ENCODE measurements around the gene CCDC40.

CCDC40 gene

GRCh38 chr17:79997011-79997660 lies 39.3 kb upstream of the CCDC40 start:
- H3K27me3 ChIP-seq (ENCODE audit: insufficient read depth, low read depth, severe bottlenecking) = no peaks in the 10 kb centered on the region
- H3K27ac ChIP-seq = no peak overlapping the region
- DNase-seq = no peak
- TF ChIP-seq CTCF (IDR thresholded peaks at IDR 0.05; ENCODE audit: low read depth, low read length) = no peak
- H3K9me3 ChIP-seq (ENCODE audit: severe bottlenecking) = peaks cover 5% of the 10 kb centered on the region
- H3K36me3 ChIP-seq = peaks cover 38% of the 10 kb centered on the region
- no peak overlapping the region for H3K4me3 ChIP-seq (ENCODE audit: low read depth, low read length)

GRCh38 chr17:80000136-80000535 lies 36.3 kb upstream of the CCDC40 start:
- Histone ChIP-seq H3K27ac (no peak overlapping the region), H3K36me3 (peaks cover 50% of the 10 kb centered on the region), H3K27me3 (ENCODE audit: insufficient read depth, low read depth, severe bottlenecking) (no peaks in the 10 kb centered on the region), H3K4me3 (ENCODE audit: low read depth, low read length) (no peak overlapping the region), H3K9me3 (ENCODE audit: severe bottlenecking) (peaks cover 5% of the 10 kb centered on the region)
- DNase-seq = no peak
- TF ChIP-seq CTCF (IDR thresholded peaks at IDR 0.05; ENCODE audit: low read depth, low read length) = no peak

- Histone ChIP-seq H3K36me3 (peaks cover 60% of the 10 kb centered on the region), H3K27me3 (ENCODE audit: insufficient read depth, low read depth, severe bottlenecking) (no peaks in the 10 kb centered on the region), H3K9me3 (ENCODE audit: severe bottlenecking) (peaks cover 5% of the 10 kb centered on the region), H3K27ac (no peak overlapping the region), H3K4me3 (ENCODE audit: low read depth, low read length) (no peak overlapping the region)
- DNase-seq = no peak
- no peak for TF ChIP-seq CTCF (IDR thresholded peaks at IDR 0.05; ENCODE audit: low read depth, low read length)
These were observed 35.3 kb upstream of the CCDC40 start for GRCh38 chr17:80000981-80001775.

- H3K36me3 ChIP-seq = peaks cover 67% of the 10 kb centered on the region
- no peak overlapping the region for H3K27ac ChIP-seq
- H3K4me3 ChIP-seq (ENCODE audit: low read depth, low read length) = no peak overlapping the region
- no peak for DNase-seq
- no peak for TF ChIP-seq CTCF (IDR thresholded peaks at IDR 0.05; ENCODE audit: low read depth, low read length)
- peaks cover 5% of the 10 kb centered on the region for H3K9me3 ChIP-seq (ENCODE audit: severe bottlenecking)
- H3K27me3 ChIP-seq (ENCODE audit: insufficient read depth, low read depth, severe bottlenecking) = no peaks in the 10 kb centered on the region
These were observed 34.3 kb upstream of the CCDC40 start for GRCh38 chr17:80002070-80002641.

GRCh38 chr17:80002690-80003490 lies 33.6 kb upstream of the CCDC40 start:
- Histone ChIP-seq H3K9me3 (ENCODE audit: severe bottlenecking) (peaks cover 5% of the 10 kb centered on the region), H3K4me3 (ENCODE audit: low read depth, low read length) (no peak overlapping the region), H3K36me3 (peaks cover 75% of the 10 kb centered on the region), H3K27me3 (ENCODE audit: insufficient read depth, low read depth, severe bottlenecking) (no peaks in the 10 kb centered on the region), H3K27ac (no peak overlapping the region)
- no peak for DNase-seq
- no peak for TF ChIP-seq CTCF (IDR thresholded peaks at IDR 0.05; ENCODE audit: low read depth, low read length)
